ENCODE results near the gene MB. TPM values are rescaled to one million over a fixed set of nuclear protein-coding genes. Genes with fewer than 3 reads are reported as not detected.

MB gene
- total RNA-seq, 1 donor from 2014 or later, result not detected

GRCh38 chr22:35561796-35562526 is 55.2 kb downstream of the MB start:
- Mint-ChIP-seq H3K4me1 (peaks cover 33% of the 10 kb centered on the region), H3K4me3 (peak overlapping the region; percentile 27), H3K27ac (peak overlapping the region; percentile 18), H3K36me3 (no peaks in the 10 kb centered on the region), H3K9me3 (peaks cover 1% of the 10 kb centered on the region), H3K27me3 (ENCODE audit: insufficient read depth, low read depth) (peaks cover 33% of the 10 kb centered on the region)
- H2AFZ ChIP-seq (replicated peaks), result no peak overlapping the region
- TF ChIP-seq EZH2phosphoT487 (IDR thresholded peaks at IDR 0.05) (no peak), EZH2 (IDR thresholded peaks at IDR 0.05) (no peak), CTCF (IDR thresholded peaks at IDR 0.05) (no peak)
- no peaks in the 10 kb centered on the region for H3K27me3 ChIP-seq
- no peak overlapping the region for H3K4me3 ChIP-seq
- no peaks in the 10 kb centered on the region for H4K20me1 ChIP-seq (ENCODE audit: low read depth)
- no peaks in the 10 kb centered on the region for H3K79me2 ChIP-seq (ENCODE audit: low read depth)
- no peaks in the 10 kb centered on the region for H3K36me3 ChIP-seq
- no peak overlapping the region for H3K4me2 ChIP-seq
- no peaks in the 10 kb centered on the region for H3K9me3 ChIP-seq (ENCODE audit: low read depth)
- H3K4me1 ChIP-seq, result peaks cover 6% of the 10 kb centered on the region
- H3K9ac ChIP-seq, result no peak overlapping the region
- H3F3A ChIP-seq (ENCODE audit: low read depth), result no peaks in the 10 kb centered on the region
- H3K27ac ChIP-seq, result no peak overlapping the region
- no peak for DNase-seq (ENCODE audit: low spot score)

- TF ChIP-seq EZH2phosphoT487 (IDR thresholded peaks at IDR 0.05) (no peak), EZH2 (IDR thresholded peaks at IDR 0.05) (no peak), CTCF (IDR thresholded peaks at IDR 0.05) (no peak)
- Histone ChIP-seq H3K4me1 (peaks cover 8% of the 10 kb centered on the region), H3K9ac (no peak overlapping the region), H3F3A (ENCODE audit: low read depth) (no peaks in the 10 kb centered on the region), H3K9me3 (ENCODE audit: low read depth) (no peaks in the 10 kb centered on the region), H3K4me2 (no peak overlapping the region), H3K4me3 (no peak overlapping the region), H3K79me2 (ENCODE audit: low read depth) (no peaks in the 10 kb centered on the region), H3K27me3 (no peaks in the 10 kb centered on the region), H3K27ac (no peak overlapping the region), H4K20me1 (ENCODE audit: low read depth) (no peaks in the 10 kb centered on the region), H3K36me3 (no peaks in the 10 kb centered on the region), H2AFZ (replicated peaks) (no peak overlapping the region)
- Mint-ChIP-seq H3K9me3 (peaks cover 1% of the 10 kb centered on the region), H3K36me3 (no peaks in the 10 kb centered on the region), H3K27ac (no peak overlapping the region), H3K4me1 (peaks cover 37% of the 10 kb centered on the region), H3K4me3 (peak overlapping the region; percentile 36), H3K27me3 (ENCODE audit: insufficient read depth, low read depth) (peaks cover 28% of the 10 kb centered on the region)
- DNase-seq (ENCODE audit: low spot score), result no peak
These were observed 56.3 kb downstream of the MB start for GRCh38 chr22:35560824-35561223.

- Mint-ChIP-seq H3K27me3 (ENCODE audit: insufficient read depth, low read depth) (peaks cover 27% of the 10 kb centered on the region), H3K27ac (no peak overlapping the region), H3K36me3 (no peaks in the 10 kb centered on the region), H3K4me1 (peaks cover 39% of the 10 kb centered on the region), H3K9me3 (peaks cover 1% of the 10 kb centered on the region), H3K4me3 (peak overlapping the region; percentile 36)
- Histone ChIP-seq H3F3A (ENCODE audit: low read depth) (no peaks in the 10 kb centered on the region), H3K79me2 (ENCODE audit: low read depth) (no peaks in the 10 kb centered on the region), H4K20me1 (ENCODE audit: low read depth) (no peaks in the 10 kb centered on the region), H3K4me1 (peaks cover 13% of the 10 kb centered on the region), H3K36me3 (no peaks in the 10 kb centered on the region), H3K4me2 (no peak overlapping the region), H3K4me3 (no peak overlapping the region), H3K27me3 (no peaks in the 10 kb centered on the region), H2AFZ (replicated peaks) (no peak overlapping the region), H3K27ac (no peak overlapping the region), H3K9me3 (ENCODE audit: low read depth) (no peaks in the 10 kb centered on the region), H3K9ac (no peak overlapping the region)
- TF ChIP-seq EZH2 (IDR thresholded peaks at IDR 0.05) (no peak), EZH2phosphoT487 (IDR thresholded peaks at IDR 0.05) (no peak), CTCF (IDR thresholded peaks at IDR 0.05) (no peak)
- no peak for DNase-seq (ENCODE audit: low spot score)
These were observed 56.8 kb downstream of the MB start for GRCh38 chr22:35560366-35560765.
